ENCODE data around the gene MINDY4. TPM values are rescaled to one million over a fixed set of nuclear protein-coding genes. Genes with fewer than 3 reads are reported as not detected.
A peak's percentile ranks its signal among the peaks of the same experiment; 100 is the strongest.

The MINDY4 gene
- total and polyA plus RNA-seq, 2 donors (not counting 1 experiment from before 2014, with no cell fraction given), result 6.1 to 6.3 TPM

- Histone ChIP-seq H3K4me2 (ENCODE audit: extremely low read depth, insufficient read depth, low read length) (peak within 1 kb of the TSS; percentile 54), H2AFZ (ENCODE audit: low read length) (no peak within 1 kb of the TSS), H4K20me1 (ENCODE audit: control insufficient read depth, extremely low read depth, insufficient read depth, low read length) (no peaks in the 10 kb centered on the region), H3K9me3 (ENCODE audit: control insufficient read depth, insufficient read depth, low read depth, low read length) (no peaks in the 10 kb centered on the region), H3K27ac (ENCODE audit: insufficient read depth, low read length) (no peak within 1 kb of the TSS), H3K4me1 (ENCODE audit: control insufficient read depth, extremely low read depth, insufficient read depth, low read length) (peaks cover 21% of the 10 kb centered on the region), H3K27me3 (ENCODE audit: control insufficient read depth, insufficient read depth, low read length) (no peaks in the 10 kb centered on the region), H3K79me2 (ENCODE audit: control insufficient read depth, insufficient read depth, low read length) (no peaks in the 10 kb centered on the region), H3K9ac (ENCODE audit: insufficient read depth, low read length) (no peak within 1 kb of the TSS), H3K36me3 (ENCODE audit: control insufficient read depth, insufficient read depth, low read length) (no peaks in the 10 kb centered on the region), H3K4me3 (replicated peaks in 1 of 4; ENCODE audit: control extremely low read depth in 1 of 4, insufficient read depth in 1 of 4, low read depth in 3 of 4, low read length in 4 of 4) (peak within 1 kb of the TSS in 3 of 4 experiments; percentile 3 to 25 (median 13))
- DNase-seq (ENCODE audit: low read depth in 2 of 2), result peak; percentile 55 to 62
- TF ChIP-seq EZH2 (IDR thresholded peaks at IDR 0.05; ENCODE audit: low read length, missing control alignments) (no peak), CTCF (conservative IDR thresholded peaks at IDR 0.05 in 1 of 2, IDR thresholded peaks at IDR 0.05 in 1 of 2; ENCODE audit: low read depth in 1 of 2, low read length in 2 of 2) (no peak)
These were observed 140.3 kb downstream of the MINDY4 start, which contains the start of gene AQP1 for GRCh38 chr7:30911561-30911969. TSS of gene AQP1 (plus strand) at chr7:30911853. CDS start at chr7:30911910, 57 bp downstream.

GRCh38 chr7:30912021-30912730 is 141.0 kb downstream of the MINDY4 start:
- Histone ChIP-seq H3K27me3 (ENCODE audit: control insufficient read depth, insufficient read depth, low read length) (no peaks in the 10 kb centered on the region), H4K20me1 (ENCODE audit: control insufficient read depth, extremely low read depth, insufficient read depth, low read length) (no peaks in the 10 kb centered on the region), H2AFZ (ENCODE audit: low read length) (no peak overlapping the region), H3K9ac (ENCODE audit: insufficient read depth, low read length) (no peak overlapping the region), H3K27ac (ENCODE audit: insufficient read depth, low read length) (no peak overlapping the region), H3K4me1 (ENCODE audit: control insufficient read depth, extremely low read depth, insufficient read depth, low read length) (peaks cover 21% of the 10 kb centered on the region), H3K4me2 (ENCODE audit: extremely low read depth, insufficient read depth, low read length) (no peak overlapping the region), H3K9me3 (ENCODE audit: control insufficient read depth, insufficient read depth, low read depth, low read length) (no peaks in the 10 kb centered on the region), H3K79me2 (ENCODE audit: control insufficient read depth, insufficient read depth, low read length) (no peaks in the 10 kb centered on the region), H3K36me3 (ENCODE audit: control insufficient read depth, insufficient read depth, low read length) (no peaks in the 10 kb centered on the region), H3K4me3 (replicated peaks in 1 of 4; ENCODE audit: control extremely low read depth in 1 of 4, insufficient read depth in 1 of 4, low read depth in 3 of 4, low read length in 4 of 4) (peak overlapping the region in 3 of 4 experiments; percentile 3 to 25 (median 13))
- no peak for DNase-seq (ENCODE audit: low read depth in 2 of 2)
- TF ChIP-seq CTCF (conservative IDR thresholded peaks at IDR 0.05 in 1 of 2, IDR thresholded peaks at IDR 0.05 in 1 of 2; ENCODE audit: low read depth in 1 of 2, low read length in 2 of 2), result no peak
- no peak for TF ChIP-seq EZH2 (IDR thresholded peaks at IDR 0.05; ENCODE audit: low read length, missing control alignments)

- Histone ChIP-seq H4K20me1 (ENCODE audit: control insufficient read depth, extremely low read depth, insufficient read depth, low read length) (no peaks in the 10 kb centered on the region), H3K27me3 (ENCODE audit: control insufficient read depth, insufficient read depth, low read length) (no peaks in the 10 kb centered on the region), H3K9ac (ENCODE audit: insufficient read depth, low read length) (no peak overlapping the region), H3K4me1 (ENCODE audit: control insufficient read depth, extremely low read depth, insufficient read depth, low read length) (peaks cover 21% of the 10 kb centered on the region), H3K9me3 (ENCODE audit: control insufficient read depth, insufficient read depth, low read depth, low read length) (no peaks in the 10 kb centered on the region), H3K27ac (ENCODE audit: insufficient read depth, low read length) (no peak overlapping the region), H2AFZ (ENCODE audit: low read length) (no peak overlapping the region), H3K36me3 (ENCODE audit: control insufficient read depth, insufficient read depth, low read length) (no peaks in the 10 kb centered on the region), H3K4me3 (replicated peaks in 1 of 4; ENCODE audit: control extremely low read depth in 1 of 4, insufficient read depth in 1 of 4, low read depth in 3 of 4, low read length in 4 of 4) (peak overlapping the region in 2 of 4 experiments; percentile 3 to 25), H3K4me2 (ENCODE audit: extremely low read depth, insufficient read depth, low read length) (peak overlapping the region; percentile 54), H3K79me2 (ENCODE audit: control insufficient read depth, insufficient read depth, low read length) (no peaks in the 10 kb centered on the region)
- no peak for TF ChIP-seq EZH2 (IDR thresholded peaks at IDR 0.05; ENCODE audit: low read length, missing control alignments)
- no peak for DNase-seq (ENCODE audit: low read depth in 2 of 2)
These were observed 141.4 kb downstream of the MINDY4 start for GRCh38 chr7:30912731-30912985.
